ENCODE results near the gene ABCC12. TPM values are rescaled to one million over a fixed set of nuclear protein-coding genes. Genes with fewer than 3 reads are reported as not detected.

The ABCC12 gene
- total and polyA plus RNA-seq, 2 of the 8 experiments (the other 6 are each of a cell fraction or from before 2014, with no cell fraction given): 0.05 TPM; not detected in 1

- no peak for TF ChIP-seq CHD1 (IDR thresholded peaks at IDR 0.05; ENCODE audit: low read depth, low read length)
- no peak for TF ChIP-seq SP2 (IDR thresholded peaks at IDR 0.05; ENCODE audit: low read length)
- no peak for TF ChIP-seq RAD21 (IDR thresholded peaks at IDR 0.05 in 1 of 2, conservative IDR thresholded peaks at IDR 0.05 in 1 of 2; ENCODE audit: low read depth in 2 of 2, low read length in 2 of 2)
- no peak for TF ChIP-seq JUN (IDR thresholded peaks at IDR 0.05; ENCODE audit: low read depth, low read length)
Measured at GRCh38 chr16:48115299-48115698, 40.5 kb downstream of the ABCC12 start (continued).

All from H1 (cell line).